ENCODE results near the gene SLC5A8.

DNA sequence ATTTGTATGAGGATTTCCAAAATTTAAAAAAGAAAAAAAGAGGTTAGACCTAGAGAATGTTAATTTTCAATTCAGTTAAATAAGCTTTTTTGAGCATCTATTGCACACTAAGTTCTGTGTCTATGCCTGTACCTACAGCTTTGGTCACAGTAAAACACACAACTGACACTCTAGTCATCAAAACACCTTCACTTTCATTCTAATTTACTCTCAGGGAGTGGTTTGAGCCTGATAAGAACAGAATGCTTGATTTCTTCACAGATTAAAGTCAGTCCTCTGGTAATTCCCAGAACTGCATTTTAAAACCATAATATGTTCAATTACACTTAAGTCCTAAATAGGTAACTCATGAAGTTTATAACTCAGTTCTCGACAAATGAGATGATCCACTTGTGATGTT, 9.2 kb downstream of the SLC5A8 start:
- TF ChIP-seq, protein P1, sequence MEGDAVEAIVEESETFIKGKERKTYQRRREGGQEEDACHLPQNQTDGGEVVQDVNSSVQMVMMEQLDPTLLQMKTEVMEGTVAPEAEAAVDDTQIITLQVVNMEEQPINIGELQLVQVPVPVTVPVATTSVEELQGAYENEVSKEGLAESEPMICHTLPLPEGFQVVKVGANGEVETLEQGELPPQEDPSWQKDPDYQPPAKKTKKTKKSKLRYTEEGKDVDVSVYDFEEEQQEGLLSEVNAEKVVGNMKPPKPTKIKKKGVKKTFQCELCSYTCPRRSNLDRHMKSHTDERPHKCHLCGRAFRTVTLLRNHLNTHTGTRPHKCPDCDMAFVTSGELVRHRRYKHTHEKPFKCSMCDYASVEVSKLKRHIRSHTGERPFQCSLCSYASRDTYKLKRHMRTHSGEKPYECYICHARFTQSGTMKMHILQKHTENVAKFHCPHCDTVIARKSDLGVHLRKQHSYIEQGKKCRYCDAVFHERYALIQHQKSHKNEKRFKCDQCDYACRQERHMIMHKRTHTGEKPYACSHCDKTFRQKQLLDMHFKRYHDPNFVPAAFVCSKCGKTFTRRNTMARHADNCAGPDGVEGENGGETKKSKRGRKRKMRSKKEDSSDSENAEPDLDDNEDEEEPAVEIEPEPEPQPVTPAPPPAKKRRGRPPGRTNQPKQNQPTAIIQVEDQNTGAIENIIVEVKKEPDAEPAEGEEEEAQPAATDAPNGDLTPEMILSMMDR (conservative IDR thresholded peaks at IDR 0.05): no peak
- no peak for TF ChIP-seq EZH2 (IDR thresholded peaks at IDR 0.05; ENCODE audit: low read depth)

Data from PC-9 (cell line).